AG10803 (cell line): Measurements from ENCODE around the gene TNNI3.
"Not testable (repeated sequence)": the region's sequence is repeated elsewhere in the genome, so short reads cannot be mapped to it uniquely, and the experiment has no call there.

Experiments used
- DNase-seq: peaks from one replicate; pipeline ENCODE4 v3.0.0; 2010; ENCODE audit warnings: low read depth
- H3K4me3 ChIP-seq: 2 replicates; pipeline ENCODE4 v1.5.1; 2011; ENCODE audit warnings: mild to moderate bottlenecking, low read length, control low read depth
- TF ChIP-seq, protein P1 (sequence below): conservative IDR thresholded peaks from 2 replicates; pipeline ENCODE4 v1.5.1; 2011; ENCODE audit warnings: mild to moderate bottlenecking, low read length, control low read depth, inconsistent platforms

The TNNI3 gene

GRCh38 chr19:55172741-55173140 lies 15.2 kb upstream of the TNNI3 start:
- DNase-seq = peak; percentile 57
- H3K4me3 ChIP-seq = peak overlapping the region; percentile 67
- TF ChIP-seq, protein P1, sequence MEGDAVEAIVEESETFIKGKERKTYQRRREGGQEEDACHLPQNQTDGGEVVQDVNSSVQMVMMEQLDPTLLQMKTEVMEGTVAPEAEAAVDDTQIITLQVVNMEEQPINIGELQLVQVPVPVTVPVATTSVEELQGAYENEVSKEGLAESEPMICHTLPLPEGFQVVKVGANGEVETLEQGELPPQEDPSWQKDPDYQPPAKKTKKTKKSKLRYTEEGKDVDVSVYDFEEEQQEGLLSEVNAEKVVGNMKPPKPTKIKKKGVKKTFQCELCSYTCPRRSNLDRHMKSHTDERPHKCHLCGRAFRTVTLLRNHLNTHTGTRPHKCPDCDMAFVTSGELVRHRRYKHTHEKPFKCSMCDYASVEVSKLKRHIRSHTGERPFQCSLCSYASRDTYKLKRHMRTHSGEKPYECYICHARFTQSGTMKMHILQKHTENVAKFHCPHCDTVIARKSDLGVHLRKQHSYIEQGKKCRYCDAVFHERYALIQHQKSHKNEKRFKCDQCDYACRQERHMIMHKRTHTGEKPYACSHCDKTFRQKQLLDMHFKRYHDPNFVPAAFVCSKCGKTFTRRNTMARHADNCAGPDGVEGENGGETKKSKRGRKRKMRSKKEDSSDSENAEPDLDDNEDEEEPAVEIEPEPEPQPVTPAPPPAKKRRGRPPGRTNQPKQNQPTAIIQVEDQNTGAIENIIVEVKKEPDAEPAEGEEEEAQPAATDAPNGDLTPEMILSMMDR = peak; percentile 28

DNA sequence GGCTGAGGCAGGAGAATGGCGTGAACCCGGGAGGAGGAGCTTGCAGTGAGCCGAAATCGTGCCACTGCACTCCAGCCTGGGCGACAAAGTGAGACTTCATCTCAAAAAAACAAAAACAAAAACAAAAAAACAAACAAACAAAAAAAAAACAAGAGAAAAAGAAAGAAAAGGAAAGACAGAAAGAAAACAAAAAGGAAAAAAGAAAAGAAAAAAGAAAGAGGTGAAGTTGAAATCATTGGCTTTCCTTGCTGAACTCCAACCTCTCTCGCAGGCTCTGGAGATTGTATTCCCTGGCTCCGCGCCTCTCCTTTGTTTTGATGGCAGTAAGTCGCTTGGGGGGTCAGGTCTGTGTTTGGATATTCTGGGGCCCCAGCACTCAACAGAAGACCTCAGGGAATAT lies 14.8 kb upstream of the TNNI3 start:
- H3K4me3 ChIP-seq = peak overlapping the region; percentile 67
- not testable (repeated sequence) for DNase-seq

GRCh38 chr19:55171440-55171839 lies 13.9 kb upstream of the TNNI3 start:
- DNase-seq = no peak
- TF ChIP-seq, protein P1 = no peak
- H3K4me3 ChIP-seq = no peak overlapping the region

DNA sequence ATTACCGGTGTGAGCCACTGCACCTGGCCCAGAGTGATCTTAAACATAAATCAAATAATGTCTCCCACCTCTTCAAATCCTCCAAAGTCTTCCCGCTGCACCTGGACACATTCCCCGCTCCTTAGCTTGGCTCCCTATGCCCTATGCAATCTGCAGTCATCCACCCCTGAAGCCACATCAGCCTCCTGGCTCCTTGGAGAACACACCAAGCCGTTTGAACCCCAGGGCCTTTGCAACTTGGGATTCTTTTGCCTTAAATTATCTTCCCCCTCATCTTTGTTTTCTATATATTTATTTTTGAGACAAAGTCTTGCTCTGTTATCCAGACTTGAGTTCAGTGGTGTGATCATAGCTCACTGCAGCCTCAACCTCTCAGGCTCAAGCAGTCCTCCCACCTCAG lies 11.6 kb upstream of the TNNI3 start:
- no peak for DNase-seq
- no peak overlapping the region for H3K4me3 ChIP-seq
- TF ChIP-seq, protein P1 = no peak

GRCh38 chr19:55166530-55167268 lies 9.2 kb upstream of the TNNI3 start, which contains the start of gene DNAAF3:
DNAAF3 (minus strand) TSS chr19:55166613; CDS start chr19:55166413, 200 bp downstream.
- H3K4me3 ChIP-seq = peak within 1 kb of the TSS; percentile 68
- peak; percentile 96 for DNase-seq
- TF ChIP-seq, protein P1 = no peak

- peak; percentile 74 for DNase-seq
- TF ChIP-seq, protein P1 = peak; percentile 56
These were observed 8.5 kb upstream of the TNNI3 start for GRCh38 chr19:55165952-55166529.

DNA sequence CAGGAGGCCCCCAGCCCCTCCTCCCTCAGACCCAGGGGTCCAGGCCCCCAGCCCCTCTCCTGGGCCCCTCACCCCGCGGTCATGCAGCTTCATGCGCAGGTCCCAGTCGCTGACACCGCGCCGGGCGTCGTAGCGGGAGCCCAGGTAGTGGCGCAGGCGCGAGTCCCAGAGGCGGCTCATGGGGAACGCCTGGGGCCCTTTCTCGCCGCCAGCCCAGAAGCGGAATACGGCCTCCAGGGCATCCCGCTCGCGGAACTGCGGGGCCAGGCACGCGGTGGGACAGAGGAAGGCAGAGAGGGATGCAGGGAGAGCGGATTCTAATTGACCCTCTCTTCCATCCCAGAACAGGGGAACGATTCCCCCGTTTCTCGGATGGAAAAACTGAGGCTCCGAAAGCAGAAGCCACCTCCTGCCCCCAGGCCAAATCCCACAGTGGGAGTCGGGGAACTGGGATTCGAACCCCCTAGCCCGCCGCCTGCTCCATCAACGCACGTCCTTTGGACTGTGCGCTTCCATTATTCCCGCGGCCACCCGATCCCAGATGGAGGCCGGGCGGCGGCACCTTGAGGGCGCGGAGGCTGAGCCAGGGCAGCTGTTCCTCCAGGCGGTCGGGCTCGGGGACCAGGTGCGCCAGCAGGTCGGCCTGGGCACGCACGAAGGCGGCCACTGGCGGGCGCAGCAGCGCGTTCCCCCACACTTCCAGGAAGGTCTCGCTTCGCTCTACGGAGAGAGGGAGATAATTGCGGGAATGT lies 4.2 kb upstream of the TNNI3 start:
- no peak overlapping the region for H3K4me3 ChIP-seq
- TF ChIP-seq, protein P1 = no peak
- no peak for DNase-seq

More at GRCh38 chr19:55165952-55166529, 8.5 kb upstream of the TNNI3 start:
- peak overlapping the region; percentile 68 for H3K4me3 ChIP-seq
